ENCODE results near the gene KCTD6.

KCTD6 gene

GRCh38 chr3:58485801-58486435 is 6.0 kb upstream of the KCTD6 start:
- no peak for DNase-seq

DNA sequence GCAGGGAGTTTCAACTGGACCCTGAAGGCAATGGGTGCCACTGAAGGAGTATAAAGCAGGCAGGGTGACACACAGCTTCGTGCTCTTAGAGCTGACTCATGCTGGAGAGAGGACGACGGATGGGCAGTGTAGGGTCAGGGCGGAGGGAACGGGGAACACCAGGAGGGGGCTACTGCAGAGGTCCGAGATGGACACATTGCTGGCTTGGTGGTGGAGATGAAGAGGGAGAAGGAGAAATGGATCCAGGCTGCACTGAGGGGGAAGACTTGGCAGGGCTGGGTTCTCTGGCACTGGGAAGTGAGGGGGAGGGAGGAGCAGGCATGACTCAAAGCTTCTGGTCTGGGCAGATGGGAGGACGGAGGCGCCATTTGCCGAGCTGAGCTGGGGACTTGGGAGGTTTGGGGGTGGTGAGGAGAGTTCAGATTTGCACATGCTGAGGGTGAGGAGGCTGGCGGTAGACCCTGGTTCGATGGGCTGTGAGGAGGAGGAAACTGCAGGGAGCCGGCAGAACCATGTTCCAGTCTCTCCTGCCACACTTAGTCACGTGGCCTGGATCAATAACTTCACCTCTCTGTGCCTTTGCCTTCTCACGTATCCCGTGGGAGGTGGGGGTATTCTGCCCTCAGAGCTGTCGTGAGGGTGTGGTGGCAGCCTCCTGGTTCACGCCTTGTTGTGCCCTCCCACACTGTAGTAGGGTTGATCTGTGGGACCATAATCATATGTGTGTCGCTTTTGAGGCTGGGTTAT is 4.6 kb upstream of the KCTD6 start:
- DNase-seq: no peak

- DNase-seq: no peak
These were observed 2.9 kb upstream of the KCTD6 start for GRCh38 chr3:58488967-58489366.

DNA sequence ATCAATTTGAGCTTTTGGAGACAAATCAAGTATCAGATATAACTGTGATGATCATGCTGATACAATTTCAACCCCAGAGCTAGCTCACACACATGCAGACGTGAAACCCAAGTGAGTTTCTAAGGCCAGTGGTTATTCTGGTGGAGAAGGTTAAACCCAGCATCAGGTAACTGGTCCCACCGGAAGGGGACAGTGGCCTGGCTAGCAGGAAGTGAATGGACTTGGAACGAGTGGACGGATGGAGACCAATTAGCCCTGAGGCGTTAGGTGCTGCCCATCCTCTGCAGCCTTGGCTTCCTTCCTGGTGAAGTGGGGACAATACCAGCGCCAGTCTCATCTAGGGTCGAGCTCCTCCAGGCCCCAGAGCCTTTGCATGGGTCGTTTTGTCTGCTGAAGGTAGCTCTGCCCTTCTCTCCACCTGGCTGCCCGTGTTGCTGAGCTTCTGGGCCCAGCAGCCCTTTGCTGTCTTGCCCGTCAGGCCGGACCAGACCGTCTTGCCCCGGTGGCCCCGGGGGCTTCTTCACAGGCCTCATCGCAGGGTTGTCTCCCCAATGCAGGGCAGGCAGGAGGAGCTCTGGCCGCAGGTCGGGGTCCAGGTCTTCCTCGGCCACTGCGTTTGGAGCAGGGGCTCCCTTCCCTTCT is 915 bp upstream of the KCTD6 start:
- DNase-seq: no peak

DNA sequence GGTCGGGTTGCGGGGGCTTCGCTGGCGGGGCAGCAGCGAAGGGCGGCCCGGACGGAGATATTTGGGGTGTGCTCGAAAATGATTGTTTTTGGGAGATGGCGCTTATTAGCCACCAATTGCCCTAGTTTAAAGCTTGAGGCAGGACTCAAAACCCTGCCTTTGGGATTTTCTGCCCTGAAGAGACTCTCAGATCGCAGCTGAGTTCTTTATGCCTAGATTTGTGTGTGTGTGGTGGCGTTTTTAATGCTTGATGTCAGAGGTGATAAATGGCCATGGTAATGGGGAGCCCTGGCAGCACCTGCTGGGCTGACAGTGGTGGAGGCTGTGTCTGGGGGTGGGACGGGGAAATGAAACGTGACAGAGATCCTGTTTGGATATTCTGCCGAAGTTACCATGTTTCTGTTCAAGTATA is 604 bp downstream of the KCTD6 start:
- DNase-seq: no peak

- DNase-seq: no peak
These were observed 2.2 kb downstream of the KCTD6 start for GRCh38 chr3:58494107-58494506.

DNA sequence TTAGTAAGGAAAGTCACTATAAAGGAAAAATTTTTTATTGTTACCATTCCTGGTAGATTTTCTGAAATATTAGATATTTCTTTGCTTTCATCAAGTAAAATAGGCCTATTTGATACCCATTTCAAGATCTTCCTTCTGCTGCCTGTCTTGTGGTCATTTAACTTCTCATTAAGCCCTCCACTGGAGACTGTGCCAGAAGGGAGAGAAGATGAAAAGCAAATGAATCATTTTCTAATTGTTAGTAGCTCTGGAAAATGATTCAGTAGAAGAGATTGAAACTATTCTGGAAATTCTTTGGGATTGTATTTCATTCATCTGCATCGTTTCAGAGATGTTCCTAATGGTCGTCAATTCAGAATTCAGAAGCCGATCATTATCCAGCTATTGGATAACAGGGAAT is 3.2 kb downstream of the KCTD6 start:
- no peak for DNase-seq

- no peak for DNase-seq
These were observed 4.4 kb downstream of the KCTD6 start for GRCh38 chr3:58496206-58496857.

GRCh38 chr3:58497097-58497496 is 5.2 kb downstream of the KCTD6 start:
- no peak for DNase-seq

DNA sequence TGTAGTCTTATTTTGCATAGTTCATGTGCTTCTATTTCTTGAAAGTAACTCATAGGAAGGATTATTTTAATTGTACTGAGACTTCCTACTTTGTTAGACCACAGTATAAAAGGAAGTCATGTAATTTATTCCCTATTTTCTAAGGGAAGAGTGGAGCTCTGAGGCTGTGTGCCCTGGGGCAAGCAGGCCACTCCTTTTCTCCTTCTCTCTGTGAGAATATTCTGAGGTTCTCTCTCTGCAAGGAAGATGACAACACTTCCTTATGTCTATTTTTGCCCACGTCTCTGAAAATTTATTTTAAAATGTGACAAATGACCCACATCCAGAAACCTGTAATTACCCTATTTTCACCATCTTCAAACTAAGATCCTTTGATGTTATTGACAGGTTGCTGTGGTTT is 11.0 kb downstream of the KCTD6 start:
- no peak for DNase-seq

DNA sequence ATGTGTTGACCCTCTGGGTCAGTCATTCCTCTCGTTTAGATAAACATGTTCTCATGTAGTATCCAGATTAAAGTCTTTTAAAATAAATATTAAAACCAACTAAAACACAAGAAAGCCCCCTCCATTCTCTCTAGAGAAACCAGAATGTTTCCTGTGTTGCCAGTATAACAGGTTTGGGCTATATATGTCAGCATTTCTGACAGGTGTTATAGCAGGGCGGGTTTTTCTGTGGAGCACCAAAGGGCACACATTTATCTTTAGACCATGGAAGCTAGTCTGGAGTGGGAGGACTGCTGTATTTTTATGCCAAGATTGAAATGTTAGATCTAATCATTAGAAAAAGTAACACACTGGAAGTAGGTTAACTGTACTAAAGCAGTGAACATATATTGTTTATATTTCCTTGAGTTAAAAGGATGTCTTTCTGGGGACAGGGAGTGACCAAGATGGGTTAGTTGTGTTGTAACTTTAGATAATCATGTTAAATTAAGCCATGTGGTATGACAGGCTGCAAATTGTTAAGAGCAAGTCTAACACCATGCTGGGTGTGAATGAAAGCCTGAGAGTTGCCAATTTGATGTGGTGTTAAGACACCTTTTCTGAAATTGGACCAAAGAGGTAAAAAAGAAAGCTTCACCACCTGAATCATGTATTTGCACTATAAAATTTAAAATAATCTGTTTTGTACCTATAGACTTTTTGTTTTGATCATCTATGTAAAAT is 15.6 kb downstream of the KCTD6 start:
- no peak for DNase-seq

GRCh38 chr3:58508437-58508836 is 16.5 kb downstream of the KCTD6 start:
- no peak for DNase-seq

DNA sequence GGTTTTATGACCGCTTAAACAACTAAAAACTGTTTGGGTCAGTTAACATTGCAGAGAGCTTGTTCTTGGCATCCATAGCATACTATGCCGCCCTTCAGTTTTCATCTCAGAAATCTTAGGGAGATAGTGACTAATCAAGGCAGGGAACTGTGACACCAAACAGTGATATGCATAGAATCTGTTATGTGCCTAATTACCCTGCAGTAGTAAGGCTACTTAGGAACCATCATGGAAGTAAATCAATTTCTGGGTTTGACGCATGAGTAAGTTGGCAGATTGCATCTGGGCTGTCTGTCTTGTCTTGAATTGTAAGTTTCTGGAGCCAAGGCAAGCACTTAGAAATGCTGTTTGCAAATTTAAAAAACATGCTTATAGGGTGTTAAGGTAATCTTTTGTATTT is 22.5 kb downstream of the KCTD6 start:
- no peak for DNase-seq

DNA sequence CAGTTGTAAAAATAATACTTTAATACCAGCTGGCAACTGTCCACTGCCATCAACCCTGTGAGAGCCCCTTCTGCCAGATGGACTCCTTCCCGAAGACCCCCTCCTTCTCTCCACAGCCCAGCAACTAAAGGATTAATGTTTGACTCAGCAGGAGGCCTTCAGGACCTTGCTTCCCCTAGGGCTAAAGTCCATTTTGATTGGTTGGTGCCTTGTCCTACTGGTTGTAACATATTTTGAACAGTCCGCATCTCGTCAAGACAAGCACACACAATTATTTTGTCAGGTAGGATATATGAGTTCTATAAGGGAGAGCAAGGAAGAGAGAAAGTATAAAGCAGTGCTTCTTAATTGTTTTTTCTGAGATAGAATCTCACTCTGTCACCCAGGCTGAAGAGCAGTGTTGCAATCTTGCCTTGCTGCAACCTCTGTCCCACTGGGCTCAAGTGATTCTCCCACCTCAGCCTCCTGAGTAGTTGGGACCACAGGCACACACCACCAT is 26.4 kb downstream of the KCTD6 start:
- no peak for DNase-seq

GRCh38 chr3:58519668-58520402 is 27.9 kb downstream of the KCTD6 start:
- DNase-seq: no peak

DNA sequence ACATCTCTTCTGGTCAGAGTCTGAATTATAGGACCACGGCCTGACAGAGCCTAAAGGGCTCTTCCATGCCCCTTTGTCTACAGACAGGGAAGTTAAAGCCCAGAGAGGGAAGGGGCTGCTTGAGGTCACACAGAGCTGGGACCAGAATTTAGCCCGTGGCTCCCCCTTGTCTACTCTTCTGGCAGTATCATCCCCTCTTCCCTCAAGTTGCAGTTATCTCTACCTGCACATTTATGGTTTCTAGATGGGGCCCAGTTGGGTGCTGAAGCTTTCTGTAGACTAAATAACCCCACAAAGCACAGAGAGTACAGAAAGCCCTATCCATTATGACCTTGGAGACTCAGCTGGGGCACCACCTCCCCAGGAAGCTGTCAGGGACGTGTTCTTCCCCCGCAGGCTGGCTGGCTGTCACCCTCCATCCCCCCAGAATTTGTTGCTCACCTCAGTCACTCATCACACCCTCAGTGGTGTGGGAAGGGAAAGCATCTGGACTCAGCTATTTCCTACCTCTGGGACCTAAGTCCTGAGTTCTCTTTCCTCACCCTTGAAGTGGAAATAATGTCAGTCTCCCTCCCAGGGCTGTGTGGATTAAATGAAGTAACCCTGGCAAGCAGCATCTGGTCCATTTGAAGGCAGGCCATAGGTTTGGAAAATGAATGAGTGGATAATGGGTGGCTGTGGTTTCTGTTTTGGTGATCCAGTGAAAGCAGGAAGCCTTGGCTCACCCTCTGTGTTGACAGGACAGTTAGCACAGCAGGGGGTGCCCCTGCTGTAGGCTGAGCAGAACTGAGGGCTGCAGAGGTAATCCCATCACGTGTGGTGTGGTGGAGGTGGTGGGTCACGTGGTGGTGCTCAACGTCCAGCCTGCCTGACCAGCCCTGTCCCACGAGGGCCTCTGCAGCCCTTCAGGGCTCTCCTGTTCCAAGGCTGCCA is 28.8 kb downstream of the KCTD6 start:
- DNase-seq: no peak

- DNase-seq: no peak
These were observed 29.4 kb downstream of the KCTD6 start for GRCh38 chr3:58521336-58521670.

DNA sequence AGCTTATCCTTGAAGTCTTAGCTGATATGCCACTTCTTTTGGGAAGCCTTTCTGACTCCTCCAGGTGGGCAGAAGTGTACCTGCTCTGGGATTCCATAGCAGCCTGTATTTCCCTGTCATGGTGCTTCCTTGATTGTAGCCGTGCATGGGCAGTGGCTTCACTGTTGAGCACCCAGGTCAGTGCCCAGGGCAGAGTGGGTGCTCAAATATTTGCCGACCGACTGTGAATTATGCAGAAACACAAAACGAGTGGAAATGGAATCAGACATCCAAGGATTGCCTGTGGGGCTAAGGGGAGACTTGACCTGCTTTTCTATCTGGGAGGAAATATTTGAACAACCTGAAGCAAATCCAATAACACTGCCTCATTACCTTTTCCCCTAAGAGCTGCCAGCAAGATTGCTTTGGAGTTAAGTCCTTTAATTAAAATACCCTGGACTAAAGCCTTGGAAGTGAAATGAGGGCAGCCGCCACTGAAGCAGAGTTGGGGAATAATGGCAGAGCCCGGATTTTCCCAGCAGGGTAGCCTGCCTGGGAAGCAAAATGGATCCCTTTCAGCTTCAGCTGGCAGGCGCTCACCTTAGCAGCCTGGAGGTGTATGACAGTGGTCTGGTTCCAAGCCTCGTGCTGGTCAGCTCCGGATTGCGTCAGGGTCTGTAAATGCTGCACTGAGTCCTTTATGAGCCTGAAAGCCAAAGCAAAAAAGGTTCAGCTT is 30.2 kb downstream of the KCTD6 start:
- DNase-seq: no peak

DNA sequence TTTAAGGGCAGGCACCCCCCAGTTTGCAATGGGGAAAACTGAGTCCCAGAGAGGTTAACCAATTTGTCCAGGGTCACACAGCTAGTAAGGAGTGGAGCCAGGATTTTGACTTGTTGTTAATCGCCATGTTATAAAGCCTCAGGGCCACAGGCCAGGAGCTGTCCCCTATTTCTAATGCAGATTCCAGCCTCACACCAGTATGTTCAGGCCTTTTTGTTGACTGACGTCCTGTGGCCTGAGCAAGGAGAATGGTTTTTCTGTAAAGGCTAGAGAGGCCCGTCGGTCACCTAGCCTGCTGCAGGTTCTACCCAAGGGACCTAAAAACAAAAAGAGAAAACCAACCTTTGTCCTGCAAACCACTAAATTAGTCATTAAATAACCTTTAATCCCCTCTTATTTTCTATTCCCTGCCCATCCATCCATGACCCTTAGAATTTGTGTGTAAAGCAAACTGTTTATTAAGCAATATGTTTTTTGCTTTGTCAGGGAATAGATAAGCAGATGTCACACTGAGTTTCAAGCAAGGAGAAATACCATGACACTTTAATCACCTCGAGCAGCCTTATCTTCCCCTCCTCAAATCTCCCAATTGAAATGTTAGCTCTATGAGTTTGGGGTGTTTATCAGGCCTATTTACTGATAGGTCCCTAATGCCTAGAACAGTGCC is 31.0 kb downstream of the KCTD6 start:
- DNase-seq: no peak
